GM12878 (cell line): ENCODE results near the gene COL4A2. TPM values are rescaled to one million over a fixed set of nuclear protein-coding genes. Genes with fewer than 3 reads are reported as not detected.

ENCODE experiments used
- ATAC-seq: fragments of 200-7000 bp; cut with Tn5 transposase; 3 replicates; pipeline ENCODE4 v1.9.1; 2020; ENCODE audit warnings: mild to moderate bottlenecking, moderate library complexity
- BruUV-seq: library from RNA; stranded (reverse); fragments of 400-500 nt; replicated peaks from 2 replicates; lab custom pipeline; 2021; lab: Mats Ljungman, UMichigan
- CTCF ChIA-PET: fragments of 300-600 bp; sonication (Branson Sonifier 250); formaldehyde crosslinking; extraction: SDS; loops from one replicate; lab custom pipeline; 2021; ENCODE audit warnings: inconsistent platforms; lab: Yijun Ruan, JAX
- POLR2A ChIA-PET: fragments of 350-600 bp; formaldehyde crosslinking; extraction: SDS; loops from one replicate; lab custom pipeline; 2021; ENCODE audit warnings: inconsistent platforms; lab: Charles Lee
- RAD21 ChIA-PET: fragments of 300-600 bp; sonication (Branson Sonifier 250); formaldehyde crosslinking; loops from one replicate; lab custom pipeline; 2023; ENCODE audit warnings: antibody characterized with exemption; ENCODE audit not compliant: unreplicated experiment; lab: Charles Lee
- SMC1A ChIA-PET: fragments of 300-600 bp; sonication (Branson Sonifier 250); formaldehyde crosslinking; loops from one replicate; lab custom pipeline; 2023; ENCODE audit not compliant: unreplicated experiment, uncharacterized antibody; lab: Charles Lee
- DNase-seq: peaks from one replicate; pipeline ENCODE4 v3.0.0-alpha.2; 2011; ENCODE audit warnings: low read depth, low spot score
- FAIRE-seq: peaks from 3 replicates; lab custom pipeline; 2011; peaks lifted over from hg19 to GRCh38; lab: Jason Lieb, UNC
- H2AFZ ChIP-seq: 2 replicates; pipeline ENCODE4 v1.6.0; 2011; ENCODE audit warnings: low read depth, low read length, control low read depth; ENCODE audit not compliant: control insufficient read depth
- H3K27ac ChIP-seq: 2 replicates; pipeline ENCODE4 v1.5.1; 2011; ENCODE audit warnings: control low read depth; ENCODE audit not compliant: control insufficient read depth, insufficient read depth
- H3K27me3 ChIP-seq, 2 experiments: replicated peaks in 1 of 2; 2 replicates each; pipeline versions ENCODE4 v1.6.0 to v1.6.1; 2011; ENCODE audit warnings: low read length in 1 of 2; ENCODE audit not compliant: control insufficient read depth in 2 of 2, insufficient read depth in 2 of 2
- H3K36me3 ChIP-seq, 2 experiments: 2 replicates each; pipeline ENCODE4 v1.5.1; 2011; ENCODE audit warnings: low read length in 1 of 2; ENCODE audit not compliant: control insufficient read depth in 2 of 2, insufficient read depth in 2 of 2
- H3K4me1 ChIP-seq: 2 replicates; pipeline ENCODE4 v1.6.1; 2011; ENCODE audit warnings: mild to moderate bottlenecking, low read length, moderate library complexity, mixed read lengths; ENCODE audit not compliant: control insufficient read depth, insufficient read depth
- H3K4me2 ChIP-seq: 2 replicates; pipeline ENCODE4 v1.6.0; 2011; ENCODE audit warnings: control low read depth; ENCODE audit not compliant: control insufficient read depth, insufficient read depth
- H3K4me3 ChIP-seq: fragments of 200-600 bp; sonication (generic); 2 replicates; pipeline ENCODE4 v1.5.1; 2016
- H3K79me2 ChIP-seq: 2 replicates; pipeline ENCODE4 v1.6.0; 2011; ENCODE audit warnings: low read length; ENCODE audit not compliant: control insufficient read depth, insufficient read depth
- H3K9ac ChIP-seq: 2 replicates; pipeline ENCODE4 v1.8.0; 2011; ENCODE audit warnings: low read length, control low read depth, mixed read lengths; ENCODE audit not compliant: control insufficient read depth, insufficient read depth
- H3K9me3 ChIP-seq: replicated peaks from 3 replicates; pipeline ENCODE4 v1.5.1; 2011; ENCODE audit warnings: mild to moderate bottlenecking, low read length; ENCODE audit not compliant: control insufficient read depth, insufficient read depth
- H4K20me1 ChIP-seq: 2 replicates; pipeline ENCODE4 v1.6.0; 2011; ENCODE audit not compliant: control insufficient read depth, insufficient read depth
- IRF4 ChIP-seq: IDR thresholded peaks from 2 replicates; pipeline ENCODE4 v1.6.1; 2011; ENCODE audit warnings: low read depth, low read length
- NR2F1 ChIP-seq: fragments of 450-650 bp; conservative IDR thresholded peaks from 2 replicates; pipeline ENCODE4 v1.6.1; 2017; ENCODE audit warnings: mild to moderate bottlenecking
- PAX8 ChIP-seq: fragments of 450-650 bp; IDR thresholded peaks from 2 replicates; pipeline ENCODE4 v1.6.1; 2017; ENCODE audit warnings: mild to moderate bottlenecking, moderate library complexity
- RBBP5 ChIP-seq: fragments of 200-600 bp; sonication (generic); conservative IDR thresholded peaks from 2 replicates; pipeline ENCODE4 v1.6.1; 2016
- SREBF1 ChIP-seq: IDR thresholded peaks from 2 replicates; pipeline ENCODE4 v1.6.1; 2012; ENCODE audit warnings: mild to moderate bottlenecking, low read length
- YY1 ChIP-seq: IDR thresholded peaks from 2 replicates; pipeline ENCODE4 v1.6.1; 2011; ENCODE audit warnings: low read depth, mild to moderate bottlenecking, low read length
- WGBS: methylation state at CpG from one replicate; pipeline ENCODE4 v1.1.6; 2016; ENCODE audit warnings: low lambda C conversion rate; ENCODE audit not compliant: insufficient replicate concordance, insufficient coverage; ENCODE audit errors: missing lambda C conversion rate; 5-methylcytosine and 5-hydroxymethylcytosine counted together
- in situ Hi-C: fragments of 300-500 bp; cut with MboI; formaldehyde crosslinking; loops from 9 replicates; pipeline ENCODE4 v1.14.3; 2018; ENCODE audit warnings: mixed read lengths
- intact Hi-C: fragments of 100-400 bp; cut with micrococcal nuclease; formaldehyde crosslinking; loops from one replicate; pipeline ENCODE4 v1.14.2; 2022; ENCODE audit not compliant: unreplicated experiment
- polyA plus RNA-seq, 11 experiments: library from polyadenylated mRNA; depleted of rRNA in 4 of 11; unstranded in 6 of 11; stranded (reverse) in 5 of 11; fragments of >200 nt; fragmentation: Nextera tagmentation in 4 of 11; fragmentation: Illumina TruSeq in 1 of 11; extraction: Ambion mirVana in 4 of 11; extraction: Trizol in 1 of 11; gene quantifications; 1 replicate in 1 of 11; 2 replicates in 10 of 11; pipeline versions ENCODE4 v1.2.1 to v1.2.3, GENCODE V29; 2011 to 2016; ENCODE audit warnings: inconsistent platforms in 2 of 11, missing spikeins in 2 of 11, low read depth in 1 of 11
- total RNA-seq, 4 experiments: library from RNA; depleted of rRNA in 3 of 4; stranded (reverse); fragments of >200 nt in 3 of 4; fragmentation: Illumina TruSeq in 1 of 4; extraction: Trizol in 1 of 4; gene quantifications; 2 replicates each; pipeline versions ENCODE4 v1.2.1 to v1.2.3, GENCODE V29; 2013 to 2021
- TF ChIP-seq, protein P1 (sequence below): IDR thresholded peaks from 2 replicates; pipeline ENCODE4 v1.6.1; 2012; ENCODE audit warnings: improper control_type of control experiment, low read depth, low read length; ENCODE audit not compliant: insufficient replicate concordance
- TF ChIP-seq, protein P2 (sequence below): fragments of 450-650 bp; IDR thresholded peaks from 2 replicates; pipeline ENCODE4 v1.6.1; 2017; ENCODE audit warnings: mild to moderate bottlenecking, low read depth, inconsistent platforms; ENCODE audit not compliant: poor library complexity, severe bottlenecking

COL4A2 gene
- total and polyA plus RNA-seq, 10 of the 15 experiments (the other 5 are each of a cell fraction or from before 2014, with no cell fraction given), result 0.16 to 1.6 (median 0.62) TPM; not detected in 3

DNA sequence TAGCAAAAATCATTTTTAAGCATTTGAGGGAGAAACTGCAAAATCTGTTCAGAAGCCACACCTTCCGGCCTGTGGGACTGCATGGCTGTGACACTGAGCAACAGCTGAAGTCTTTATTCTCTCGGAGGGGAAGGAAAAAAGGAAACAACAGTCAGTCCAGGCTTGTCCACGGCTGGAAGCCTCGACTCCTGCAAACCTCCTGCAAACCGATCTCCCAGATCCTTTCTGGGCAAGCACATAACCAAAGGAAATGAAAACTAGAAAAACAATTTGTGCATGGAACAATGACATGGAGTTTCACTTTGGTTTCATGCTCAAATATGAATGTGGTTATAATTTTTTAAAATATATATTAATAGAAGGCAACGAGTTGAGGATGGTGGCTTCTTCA lies 1.1 kb upstream of the COL4A2 start:
- RAD21 ChIA-PET, result no interaction called here
- WGBS, result 0% methylated on average over 6 of the region's 6 CpGs
- no peak overlapping the region for H3K27ac ChIP-seq
- TF ChIP-seq IRF4, result no peak
- TF ChIP-seq, protein P1, sequence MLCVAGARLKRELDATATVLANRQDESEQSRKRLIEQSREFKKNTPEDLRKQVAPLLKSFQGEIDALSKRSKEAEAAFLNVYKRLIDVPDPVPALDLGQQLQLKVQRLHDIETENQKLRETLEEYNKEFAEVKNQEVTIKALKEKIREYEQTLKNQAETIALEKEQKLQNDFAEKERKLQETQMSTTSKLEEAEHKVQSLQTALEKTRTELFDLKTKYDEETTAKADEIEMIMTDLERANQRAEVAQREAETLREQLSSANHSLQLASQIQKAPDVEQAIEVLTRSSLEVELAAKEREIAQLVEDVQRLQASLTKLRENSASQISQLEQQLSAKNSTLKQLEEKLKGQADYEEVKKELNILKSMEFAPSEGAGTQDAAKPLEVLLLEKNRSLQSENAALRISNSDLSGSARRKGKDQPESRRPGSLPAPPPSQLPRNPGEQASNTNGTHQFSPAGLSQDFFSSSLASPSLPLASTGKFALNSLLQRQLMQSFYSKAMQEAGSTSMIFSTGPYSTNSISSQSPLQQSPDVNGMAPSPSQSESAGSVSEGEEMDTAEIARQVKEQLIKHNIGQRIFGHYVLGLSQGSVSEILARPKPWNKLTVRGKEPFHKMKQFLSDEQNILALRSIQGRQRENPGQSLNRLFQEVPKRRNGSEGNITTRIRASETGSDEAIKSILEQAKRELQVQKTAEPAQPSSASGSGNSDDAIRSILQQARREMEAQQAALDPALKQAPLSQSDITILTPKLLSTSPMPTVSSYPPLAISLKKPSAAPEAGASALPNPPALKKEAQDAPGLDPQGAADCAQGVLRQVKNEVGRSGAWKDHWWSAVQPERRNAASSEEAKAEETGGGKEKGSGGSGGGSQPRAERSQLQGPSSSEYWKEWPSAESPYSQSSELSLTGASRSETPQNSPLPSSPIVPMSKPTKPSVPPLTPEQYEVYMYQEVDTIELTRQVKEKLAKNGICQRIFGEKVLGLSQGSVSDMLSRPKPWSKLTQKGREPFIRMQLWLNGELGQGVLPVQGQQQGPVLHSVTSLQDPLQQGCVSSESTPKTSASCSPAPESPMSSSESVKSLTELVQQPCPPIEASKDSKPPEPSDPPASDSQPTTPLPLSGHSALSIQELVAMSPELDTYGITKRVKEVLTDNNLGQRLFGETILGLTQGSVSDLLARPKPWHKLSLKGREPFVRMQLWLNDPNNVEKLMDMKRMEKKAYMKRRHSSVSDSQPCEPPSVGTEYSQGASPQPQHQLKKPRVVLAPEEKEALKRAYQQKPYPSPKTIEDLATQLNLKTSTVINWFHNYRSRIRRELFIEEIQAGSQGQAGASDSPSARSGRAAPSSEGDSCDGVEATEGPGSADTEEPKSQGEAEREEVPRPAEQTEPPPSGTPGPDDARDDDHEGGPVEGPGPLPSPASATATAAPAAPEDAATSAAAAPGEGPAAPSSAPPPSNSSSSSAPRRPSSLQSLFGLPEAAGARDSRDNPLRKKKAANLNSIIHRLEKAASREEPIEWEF, result no peak
- TF ChIP-seq YY1, result no peak
- TF ChIP-seq NR2F1, result no peak
- TF ChIP-seq SREBF1, result no peak
- TF ChIP-seq, protein P2, sequence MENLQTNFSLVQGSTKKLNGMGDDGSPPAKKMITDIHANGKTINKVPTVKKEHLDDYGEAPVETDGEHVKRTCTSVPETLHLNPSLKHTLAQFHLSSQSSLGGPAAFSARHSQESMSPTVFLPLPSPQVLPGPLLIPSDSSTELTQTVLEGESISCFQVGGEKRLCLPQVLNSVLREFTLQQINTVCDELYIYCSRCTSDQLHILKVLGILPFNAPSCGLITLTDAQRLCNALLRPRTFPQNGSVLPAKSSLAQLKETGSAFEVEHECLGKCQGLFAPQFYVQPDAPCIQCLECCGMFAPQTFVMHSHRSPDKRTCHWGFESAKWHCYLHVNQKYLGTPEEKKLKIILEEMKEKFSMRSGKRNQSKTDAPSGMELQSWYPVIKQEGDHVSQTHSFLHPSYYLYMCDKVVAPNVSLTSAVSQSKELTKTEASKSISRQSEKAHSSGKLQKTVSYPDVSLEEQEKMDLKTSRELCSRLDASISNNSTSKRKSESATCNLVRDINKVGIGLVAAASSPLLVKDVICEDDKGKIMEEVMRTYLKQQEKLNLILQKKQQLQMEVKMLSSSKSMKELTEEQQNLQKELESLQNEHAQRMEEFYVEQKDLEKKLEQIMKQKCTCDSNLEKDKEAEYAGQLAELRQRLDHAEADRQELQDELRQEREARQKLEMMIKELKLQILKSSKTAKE, result no peak
- no peak for TF ChIP-seq RBBP5
- no peak for TF ChIP-seq PAX8
- no TSS peak for BruUV-seq
- POLR2A ChIA-PET, result no interaction called here
- SMC1A ChIA-PET, result interaction anchor here (0.7 kb wide), 1 partner anchor 18 kb away, joined by 5 read pairs; no protein-coding TSS in a partner anchor
- no peaks in the 10 kb centered on the region; the same call in 1 of the 2 replicates for H4K20me1 ChIP-seq
- H3K4me1 ChIP-seq, result no peaks in the 10 kb centered on the region
- H3K36me3 ChIP-seq, result no peaks in the 10 kb centered on the region
- no peak overlapping the region for H3K4me3 ChIP-seq
- no peak for DNase-seq
- intact Hi-C loops (no loop called here), in situ Hi-C loops (no loop called here)
- FAIRE-seq, result no peak
- no peak overlapping the region for H3K9ac ChIP-seq
- CTCF ChIA-PET, result interaction anchor here (0.6 kb wide), 1 partner anchor 82 kb away, joined by 3 read pairs; no protein-coding TSS in a partner anchor
- H3K79me2 ChIP-seq, result no peaks in the 10 kb centered on the region
- H3K27me3 ChIP-seq, result peaks cover 17 to 20% of the 10 kb centered on the region in 2 experiments
- ATAC-seq, result no peak
- H3K4me2 ChIP-seq, result no peak overlapping the region
- H3K9me3 ChIP-seq, result no peaks in the 10 kb centered on the region; the same call in 2 of the 3 replicates
- H2AFZ ChIP-seq, result no peak overlapping the region
